DLD1 (cell line): ENCODE measurements around the gene INHA.

Experiments
- in situ Hi-C: cut with HindIII; loops from 2 replicates; pipeline ENCODE4 v1.10.0; 2017; ENCODE audit warnings: low sequenced_read_pairs

INHA gene

GRCh38 chr2:219572237-219573001 is at the start of gene INHA:
TSS of gene INHA (plus strand) at chr2:219572310. CDS start at chr2:219572375, 65 bp downstream.
- in situ Hi-C loops: no loop called here

- in situ Hi-C loops: no loop called here
These were observed 49.0 kb upstream of the INHA start for GRCh38 chr2:219523031-219523671.

GRCh38 chr2:219524817-219525216 is 47.3 kb upstream of the INHA start:
- in situ Hi-C loops: no loop called here

GRCh38 chr2:219525533-219526232 is 46.4 kb upstream of the INHA start:
- in situ Hi-C loops: no loop called here

GRCh38 chr2:219526320-219527075 is 45.6 kb upstream of the INHA start:
- in situ Hi-C loops: no loop called here

GRCh38 chr2:219527076-219527394 is 45.1 kb upstream of the INHA start:
- in situ Hi-C loops: no loop called here

- in situ Hi-C loops: no loop called here
These were observed 44.6 kb upstream of the INHA start for GRCh38 chr2:219527472-219527871.

GRCh38 chr2:219530048-219530963 is 41.8 kb upstream of the INHA start:
- in situ Hi-C loops: no loop called here

- in situ Hi-C loops: no loop called here
These were observed 40.3 kb upstream of the INHA start for GRCh38 chr2:219531639-219532377.

GRCh38 chr2:219532378-219532649 is 39.8 kb upstream of the INHA start:
- in situ Hi-C loops: no loop called here

- in situ Hi-C loops: no loop called here
These were observed 38.0 kb upstream of the INHA start for GRCh38 chr2:219533930-219534661.

- in situ Hi-C loops: no loop called here
These were observed 35.7 kb upstream of the INHA start for GRCh38 chr2:219536425-219536824.

GRCh38 chr2:219536967-219537366 is 35.1 kb upstream of the INHA start:
- in situ Hi-C loops: no loop called here

- in situ Hi-C loops: no loop called here
These were observed 34.2 kb upstream of the INHA start for GRCh38 chr2:219537657-219538488.

- in situ Hi-C loops: no loop called here
These were observed 33.6 kb upstream of the INHA start for GRCh38 chr2:219538504-219538951.

GRCh38 chr2:219538956-219539788 is 32.9 kb upstream of the INHA start:
- in situ Hi-C loops: no loop called here

- in situ Hi-C loops: no loop called here
These were observed 32.0 kb upstream of the INHA start for GRCh38 chr2:219539926-219540678.
